ENCODE measurements around the gene GRIN3A. TPM values are rescaled to one million over a fixed set of nuclear protein-coding genes. Genes with fewer than 3 reads are reported as not detected.

Gene GRIN3A
- total and polyA plus RNA-seq, 5 donors: 0.09 to 0.31 (median 0.19) TPM; not detected in 1

DNA sequence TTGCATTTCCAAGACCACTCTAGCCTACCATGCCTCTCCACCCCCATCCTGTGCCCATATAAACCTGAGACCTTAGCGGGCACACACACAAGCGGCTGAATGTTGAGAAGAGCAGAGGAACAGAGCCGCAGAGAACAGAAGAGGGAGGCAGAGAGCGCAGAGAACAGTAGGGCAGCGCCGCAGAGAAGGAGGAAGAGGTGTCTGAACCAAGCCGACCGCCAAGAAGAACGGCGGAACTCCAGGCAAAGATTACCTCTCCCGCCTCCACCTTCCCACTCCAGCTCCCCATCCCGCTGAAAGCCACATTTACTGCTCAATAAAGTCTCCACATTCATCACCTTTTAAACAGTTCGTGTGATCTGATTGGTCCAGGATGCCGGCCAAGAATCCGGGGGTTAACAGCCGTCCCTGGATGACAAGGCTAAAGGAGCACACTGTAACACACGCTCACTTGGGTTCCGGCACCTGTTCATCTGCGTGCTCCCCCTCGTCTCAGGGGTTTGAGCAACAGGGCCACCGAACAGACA, 33.2 kb downstream of the GRIN3A start:
- WGBS: 10% methylated on average over 21 of the region's 21 CpGs
- no peaks in the 10 kb centered on the region for H3K27me3 ChIP-seq (ENCODE audit: control insufficient read depth, insufficient read depth)
- H3K4me3 ChIP-seq (ENCODE audit: low read length): peak overlapping the region; percentile 4
- peak; percentile 33 to 39 (median 37) for DNase-seq
- no peaks in the 10 kb centered on the region for H3K9me3 ChIP-seq (ENCODE audit: control insufficient read depth, low read length)
- peak; percentile 75 to 89 for ATAC-seq
- H3K27ac ChIP-seq (ENCODE audit: low read length): no peak overlapping the region
- no peaks in the 10 kb centered on the region for H3K4me1 ChIP-seq (ENCODE audit: control insufficient read depth, insufficient read depth, low read length)
- intact Hi-C loops (cut with DNase I): no loop called here

DNA sequence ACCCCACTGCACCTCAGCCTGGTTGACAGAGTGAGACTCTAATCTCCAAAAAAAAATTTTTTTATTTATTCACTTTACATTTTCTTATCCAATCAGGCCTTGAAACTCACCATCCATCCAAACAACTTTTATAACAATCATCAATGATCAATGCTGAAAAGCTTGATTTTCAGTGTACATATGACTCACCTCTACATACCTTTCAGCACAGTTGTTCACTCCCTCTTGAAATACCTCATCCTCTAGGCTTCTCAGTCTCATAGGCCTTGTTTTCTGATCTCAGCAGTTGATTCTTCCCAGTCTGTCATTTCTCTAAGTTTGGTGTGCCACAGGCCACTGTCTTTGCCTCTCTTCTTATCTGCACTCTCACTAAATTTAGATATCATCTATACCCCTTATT, 36.2 kb downstream of the GRIN3A start:
- no peaks in the 10 kb centered on the region for H3K9me3 ChIP-seq (ENCODE audit: control insufficient read depth, low read length)
- H3K4me3 ChIP-seq (ENCODE audit: low read length): no peak overlapping the region
- ATAC-seq (no peak), DNase-seq (no peak)
- H3K4me1 ChIP-seq (ENCODE audit: control insufficient read depth, insufficient read depth, low read length): no peaks in the 10 kb centered on the region
- intact Hi-C loops (cut with DNase I): no loop called here
- H3K27ac ChIP-seq (ENCODE audit: low read length): no peak overlapping the region
- H3K27me3 ChIP-seq (ENCODE audit: control insufficient read depth, insufficient read depth): no peaks in the 10 kb centered on the region

DNA sequence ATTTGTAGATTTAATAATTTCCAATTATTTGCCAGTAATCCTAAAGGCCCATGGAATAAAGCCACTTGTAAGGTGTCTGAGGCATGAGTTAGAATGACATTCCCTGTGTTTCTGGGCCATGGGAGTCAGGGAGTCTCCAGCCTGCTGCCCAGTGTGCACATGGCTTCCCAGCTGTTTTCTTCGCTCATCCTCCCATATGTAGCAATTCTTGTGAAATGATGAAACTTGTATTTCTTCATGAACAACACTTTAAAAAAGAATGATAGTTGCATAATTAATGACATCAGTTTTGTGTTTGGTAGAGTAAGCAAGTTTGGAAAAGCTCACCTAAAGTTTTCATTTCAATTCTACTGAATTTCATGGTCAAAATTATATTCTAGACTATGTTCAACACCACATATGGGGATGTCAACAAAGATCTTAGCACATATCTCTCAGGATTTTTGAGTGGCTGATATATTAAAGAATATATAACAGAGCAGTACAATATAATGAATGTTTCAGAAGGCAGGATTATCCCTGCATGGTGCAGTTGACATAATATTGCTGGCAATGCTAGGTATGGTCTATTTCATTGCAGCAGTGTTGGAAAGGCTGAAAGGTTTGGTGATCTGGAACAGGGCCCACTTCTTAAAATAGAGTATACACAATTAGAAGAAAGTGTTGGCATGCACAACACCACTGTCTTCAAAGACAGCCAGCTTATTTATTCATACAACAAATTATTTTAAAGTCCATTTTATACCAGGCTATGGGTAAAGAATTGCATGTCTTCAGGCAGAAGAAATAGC, 44.7 kb downstream of the GRIN3A start:
- H3K4me1 ChIP-seq (ENCODE audit: control insufficient read depth, insufficient read depth, low read length): peaks cover 2% of the 10 kb centered on the region
- no peaks in the 10 kb centered on the region for H3K9me3 ChIP-seq (ENCODE audit: control insufficient read depth, low read length)
- no peaks in the 10 kb centered on the region for H3K27me3 ChIP-seq (ENCODE audit: control insufficient read depth, insufficient read depth)
- peak; percentile 41 to 66 for ATAC-seq
- DNase-seq: no peak
- no peak overlapping the region for H3K27ac ChIP-seq (ENCODE audit: low read length)
- intact Hi-C loops (cut with DNase I): no loop called here
- no peak overlapping the region for H3K4me3 ChIP-seq (ENCODE audit: low read length)
- 87% methylated on average over 1 of the region's 1 CpG for WGBS

- Histone ChIP-seq H3K4me1 (ENCODE audit: control insufficient read depth, insufficient read depth, low read length) (peaks cover 2% of the 10 kb centered on the region), H3K9me3 (ENCODE audit: control insufficient read depth, low read length) (no peaks in the 10 kb centered on the region), H3K4me3 (ENCODE audit: low read length) (no peak overlapping the region), H3K27ac (ENCODE audit: low read length) (no peak overlapping the region), H3K27me3 (ENCODE audit: control insufficient read depth, insufficient read depth) (no peaks in the 10 kb centered on the region)
- intact Hi-C loops (cut with DNase I): no loop called here
- DNase-seq: no peak
- no peak for ATAC-seq
- 95% methylated on average over 2 of the region's 2 CpGs for WGBS
These were observed 46.8 kb downstream of the GRIN3A start for GRCh38 chr9:101691657-101692056.

GRCh38 chr9:101689039-101689438, 49.4 kb downstream of the GRIN3A start:
- Histone ChIP-seq H3K4me3 (ENCODE audit: low read length) (no peak overlapping the region), H3K4me1 (ENCODE audit: control insufficient read depth, insufficient read depth, low read length) (peaks cover 2% of the 10 kb centered on the region), H3K27me3 (ENCODE audit: control insufficient read depth, insufficient read depth) (no peaks in the 10 kb centered on the region), H3K27ac (ENCODE audit: low read length) (no peak overlapping the region), H3K9me3 (ENCODE audit: control insufficient read depth, low read length) (no peaks in the 10 kb centered on the region)
- intact Hi-C loops (cut with DNase I): no loop called here
- DNase-seq (no peak), ATAC-seq (no peak)
- WGBS: 21% methylated on average over 2 of the region's 2 CpGs

DNA sequence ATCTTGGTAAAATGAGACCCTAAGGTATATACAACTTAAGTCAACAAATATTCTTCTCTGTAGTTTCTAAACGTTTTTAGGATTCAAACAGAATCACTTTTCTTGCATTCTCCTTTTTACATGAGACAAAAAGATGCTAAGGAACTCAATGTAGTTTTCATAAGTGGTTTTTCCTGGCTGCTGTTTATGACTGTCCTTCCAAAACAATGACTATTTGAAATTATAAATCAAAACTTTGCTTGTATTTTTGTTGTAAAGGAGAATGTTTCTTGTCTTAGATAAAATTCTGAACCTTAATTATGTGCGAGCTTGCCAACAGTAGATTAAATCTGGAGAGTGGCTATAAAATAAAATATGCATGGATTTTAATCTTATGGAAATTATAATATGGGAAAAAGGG, 53.8 kb downstream of the GRIN3A start:
- DNase-seq (no peak), ATAC-seq (no peak)
- H3K27me3 ChIP-seq (ENCODE audit: control insufficient read depth, insufficient read depth): no peaks in the 10 kb centered on the region
- H3K4me1 ChIP-seq (ENCODE audit: control insufficient read depth, insufficient read depth, low read length): no peaks in the 10 kb centered on the region
- intact Hi-C loops (cut with DNase I): no loop called here
- no peak overlapping the region for H3K27ac ChIP-seq (ENCODE audit: low read length)
- H3K9me3 ChIP-seq (ENCODE audit: control insufficient read depth, low read length): no peaks in the 10 kb centered on the region
- H3K4me3 ChIP-seq (ENCODE audit: low read length): no peak overlapping the region
- WGBS: 65% methylated on average over 2 of the region's 2 CpGs

DNA sequence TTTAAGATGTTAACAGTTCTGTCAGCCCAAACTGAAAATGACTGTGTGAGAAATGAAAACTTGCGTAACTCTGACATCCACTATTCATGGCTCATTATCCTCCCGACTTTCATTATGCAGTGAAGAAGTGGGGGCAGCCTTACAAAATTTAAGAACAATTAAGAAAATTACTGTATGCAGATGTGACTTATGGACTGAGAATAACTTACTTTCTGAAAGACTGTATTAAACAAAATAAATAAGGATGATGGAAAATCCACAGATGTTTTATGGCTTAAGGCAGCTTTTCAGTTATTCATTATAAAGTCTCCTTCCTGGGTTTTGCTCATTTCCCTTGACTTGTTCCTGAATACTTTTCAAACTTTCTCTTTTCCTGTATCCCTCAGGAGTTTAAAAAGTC, 55.2 kb downstream of the GRIN3A start:
- Histone ChIP-seq H3K4me1 (ENCODE audit: control insufficient read depth, insufficient read depth, low read length) (no peaks in the 10 kb centered on the region), H3K9me3 (ENCODE audit: control insufficient read depth, low read length) (no peaks in the 10 kb centered on the region), H3K27ac (ENCODE audit: low read length) (no peak overlapping the region), H3K27me3 (ENCODE audit: control insufficient read depth, insufficient read depth) (no peaks in the 10 kb centered on the region), H3K4me3 (ENCODE audit: low read length) (no peak overlapping the region)
- ATAC-seq: no peak
- intact Hi-C loops (cut with DNase I): no loop called here
- no peak for DNase-seq
- 85% methylated on average over 2 of the region's 2 CpGs for WGBS

GRCh38 chr9:101677861-101678260, 60.6 kb downstream of the GRIN3A start:
- intact Hi-C loops (cut with DNase I): no loop called here
- H3K27ac ChIP-seq (ENCODE audit: low read length): no peak overlapping the region
- ATAC-seq (no peak), DNase-seq (no peak)
- no peak overlapping the region for H3K4me3 ChIP-seq (ENCODE audit: low read length)
- no peaks in the 10 kb centered on the region for H3K4me1 ChIP-seq (ENCODE audit: control insufficient read depth, insufficient read depth, low read length)
- no peaks in the 10 kb centered on the region for H3K9me3 ChIP-seq (ENCODE audit: control insufficient read depth, low read length)
- no peaks in the 10 kb centered on the region for H3K27me3 ChIP-seq (ENCODE audit: control insufficient read depth, insufficient read depth)

- intact Hi-C loops (cut with DNase I): no loop called here
- 64% methylated on average over 1 of the region's 1 CpG for WGBS
- Histone ChIP-seq H3K27me3 (ENCODE audit: control insufficient read depth, insufficient read depth) (no peaks in the 10 kb centered on the region), H3K27ac (ENCODE audit: low read length) (no peak overlapping the region), H3K9me3 (ENCODE audit: control insufficient read depth, low read length) (no peaks in the 10 kb centered on the region), H3K4me1 (ENCODE audit: control insufficient read depth, insufficient read depth, low read length) (no peaks in the 10 kb centered on the region), H3K4me3 (ENCODE audit: low read length) (no peak overlapping the region)
- DNase-seq: no peak
- no peak for ATAC-seq
These were observed 63.1 kb downstream of the GRIN3A start for GRCh38 chr9:101675341-101675740.

- H3K4me1 ChIP-seq (ENCODE audit: control insufficient read depth, insufficient read depth, low read length): no peaks in the 10 kb centered on the region
- H3K4me3 ChIP-seq (ENCODE audit: low read length): no peak overlapping the region
- intact Hi-C loops (cut with DNase I): no loop called here
- H3K9me3 ChIP-seq (ENCODE audit: control insufficient read depth, low read length): no peaks in the 10 kb centered on the region
- 44% methylated on average over 1 of the region's 1 CpG for WGBS
- H3K27me3 ChIP-seq (ENCODE audit: control insufficient read depth, insufficient read depth): no peaks in the 10 kb centered on the region
- no peak overlapping the region for H3K27ac ChIP-seq (ENCODE audit: low read length)
- DNase-seq: no peak
- no peak for ATAC-seq
These were observed 64.3 kb downstream of the GRIN3A start for GRCh38 chr9:101674165-101674564.

- WGBS: 59% methylated on average over 2 of the region's 2 CpGs
- no peak overlapping the region for H3K4me3 ChIP-seq (ENCODE audit: low read length)
- no peaks in the 10 kb centered on the region for H3K27me3 ChIP-seq (ENCODE audit: control insufficient read depth, insufficient read depth)
- H3K4me1 ChIP-seq (ENCODE audit: control insufficient read depth, insufficient read depth, low read length): no peaks in the 10 kb centered on the region
- peak in 1 of 2 donors; percentile 31 for ATAC-seq
- intact Hi-C loops (cut with DNase I): no loop called here
- H3K9me3 ChIP-seq (ENCODE audit: control insufficient read depth, low read length): no peaks in the 10 kb centered on the region
- DNase-seq: no peak
- H3K27ac ChIP-seq (ENCODE audit: low read length): no peak overlapping the region
These were observed 64.8 kb downstream of the GRIN3A start for GRCh38 chr9:101673642-101674041.

GRCh38 chr9:101671567-101671966, 66.9 kb downstream of the GRIN3A start:
- WGBS: 31% methylated on average over 1 of the region's 1 CpG
- DNase-seq: no peak
- no peaks in the 10 kb centered on the region for H3K27me3 ChIP-seq (ENCODE audit: control insufficient read depth, insufficient read depth)
- no peak for ATAC-seq
- no peaks in the 10 kb centered on the region for H3K4me1 ChIP-seq (ENCODE audit: control insufficient read depth, insufficient read depth, low read length)
- H3K4me3 ChIP-seq (ENCODE audit: low read length): no peak overlapping the region
- H3K27ac ChIP-seq (ENCODE audit: low read length): no peak overlapping the region
- H3K9me3 ChIP-seq (ENCODE audit: control insufficient read depth, low read length): no peaks in the 10 kb centered on the region
- intact Hi-C loops (cut with DNase I): no loop called here

All from right cardiac atrium (tissue), 5 donors.